Lower lobe of right lung (tissue), 2 donors: Measurements from ENCODE around the gene STAM2. TPM values are rescaled to one million over a fixed set of nuclear protein-coding genes. Genes with fewer than 3 reads are reported as not detected.

Experiments used
- ATAC-seq, 2 donors: fragments of 200-7000 bp; cut with Tn5 transposase; one replicate each; pipeline ENCODE4 v1.9.1; 2020 to 2022; ENCODE audit warnings: mild to moderate bottlenecking in 2 of 2, moderate library complexity in 2 of 2
- DNase-seq: peaks from one replicate; pipeline ENCODE4 v3.0.0-alpha.2; 2020
- H3K27ac ChIP-seq: fragments of 200-600 bp; one replicate; pipeline ENCODE4 v1.8.0; 2022
- H3K27me3 ChIP-seq: fragments of 200-600 bp; one replicate; pipeline ENCODE4 v1.8.0; 2022; ENCODE audit warnings: low read depth
- H3K36me3 ChIP-seq: fragments of 200-600 bp; one replicate; pipeline ENCODE4 v1.8.0; 2022; ENCODE audit warnings: mild to moderate bottlenecking
- H3K4me1 ChIP-seq: fragments of 200-600 bp; one replicate; pipeline ENCODE4 v1.8.0; 2022
- H3K4me3 ChIP-seq: fragments of 200-600 bp; one replicate; pipeline ENCODE4 v1.8.0; 2022; ENCODE audit warnings: mild to moderate bottlenecking
- H3K9me3 ChIP-seq: fragments of 200-600 bp; one replicate; pipeline ENCODE4 v1.8.0; 2022
- CTCF ChIP-seq: fragments of 200-600 bp; IDR thresholded peaks from one replicate; pipeline ENCODE4 v1.8.0; 2022; ENCODE audit warnings: antibody characterized with exemption, mild to moderate bottlenecking
- intact Hi-C: fragments of 100-400 bp; cut with DNase I; formaldehyde crosslinking; loops from one replicate; pipeline ENCODE4 v1.11.0; 2022
- total RNA-seq: library from RNA; stranded (reverse); fragmentation: NEBNext Ultra II Directional; extraction: Animal tissue kit (Norgen Biotek cat#: 25700); gene quantifications from one replicate; pipeline ENCODE4 v1.2.1, GENCODE V29; 2021
- donor health status: DM: no; HTN: yes; CAD: no; lungs with severe emphysema.

Gene STAM2
- total RNA-seq, 1 donor from 2014 or later: 39.8 TPM

DNA sequence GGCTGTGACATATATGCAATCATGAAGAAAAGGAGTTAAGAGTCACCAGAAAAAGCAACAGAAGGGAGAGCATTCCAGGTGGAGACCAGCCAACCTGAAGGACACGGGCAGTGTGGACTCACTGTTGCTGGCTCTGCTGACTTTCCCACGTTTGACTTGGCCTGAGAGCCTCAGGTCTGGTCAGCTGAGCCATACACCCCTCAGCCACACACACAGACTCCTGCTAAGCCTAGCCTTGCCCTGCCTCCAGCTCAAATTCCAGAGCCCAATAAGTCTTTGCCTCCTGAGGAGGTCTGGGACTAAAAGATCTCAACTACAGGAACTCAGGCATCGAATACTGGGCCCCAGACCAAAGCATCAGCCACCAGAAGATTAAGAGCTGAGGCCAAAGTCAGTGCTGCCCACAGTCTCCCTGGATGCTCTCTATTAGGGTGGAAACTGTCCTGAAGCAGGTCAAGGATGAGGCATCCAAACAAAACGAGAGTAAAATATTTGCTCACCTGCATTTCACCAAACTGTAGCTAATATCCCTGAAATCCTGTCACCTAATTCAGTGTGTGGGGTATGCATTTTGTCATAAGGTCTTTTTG, 100.0 kb downstream of the STAM2 start:
- Histone ChIP-seq H3K4me3 (no peak overlapping the region), H3K27ac (no peak overlapping the region), H3K36me3 (no peaks in the 10 kb centered on the region), H3K4me1 (no peaks in the 10 kb centered on the region), H3K27me3 (no peaks in the 10 kb centered on the region), H3K9me3 (no peaks in the 10 kb centered on the region)
- no peak for DNase-seq
- intact Hi-C loops: no loop called here
- ATAC-seq: peak; percentile 34 to 37
- TF ChIP-seq CTCF: no peak

DNA sequence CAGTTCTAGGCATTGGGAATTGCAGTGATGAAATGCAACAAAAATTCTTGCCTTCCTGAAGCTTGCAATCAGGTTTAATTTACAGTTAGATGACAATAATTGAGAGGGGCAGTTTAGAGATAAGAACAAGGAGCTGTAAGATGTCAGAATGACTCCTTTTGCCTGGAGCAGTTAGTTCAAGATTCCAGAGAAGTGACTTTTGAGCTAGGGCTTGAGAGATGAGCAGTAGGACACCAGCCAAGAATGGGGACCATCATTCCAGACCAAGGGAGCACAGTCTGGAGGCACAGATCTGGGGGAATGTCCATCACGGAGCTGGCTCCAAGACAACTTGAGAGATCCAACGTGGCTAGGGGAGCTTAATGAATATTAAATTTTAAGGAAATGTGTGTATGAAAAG, 103.6 kb downstream of the STAM2 start:
- Histone ChIP-seq H3K9me3 (no peaks in the 10 kb centered on the region), H3K4me1 (no peaks in the 10 kb centered on the region), H3K4me3 (no peak overlapping the region), H3K36me3 (no peaks in the 10 kb centered on the region), H3K27ac (no peak overlapping the region), H3K27me3 (no peaks in the 10 kb centered on the region)
- intact Hi-C loops: no loop called here
- DNase-seq (no peak), ATAC-seq (no peak)
- no peak for TF ChIP-seq CTCF

DNA sequence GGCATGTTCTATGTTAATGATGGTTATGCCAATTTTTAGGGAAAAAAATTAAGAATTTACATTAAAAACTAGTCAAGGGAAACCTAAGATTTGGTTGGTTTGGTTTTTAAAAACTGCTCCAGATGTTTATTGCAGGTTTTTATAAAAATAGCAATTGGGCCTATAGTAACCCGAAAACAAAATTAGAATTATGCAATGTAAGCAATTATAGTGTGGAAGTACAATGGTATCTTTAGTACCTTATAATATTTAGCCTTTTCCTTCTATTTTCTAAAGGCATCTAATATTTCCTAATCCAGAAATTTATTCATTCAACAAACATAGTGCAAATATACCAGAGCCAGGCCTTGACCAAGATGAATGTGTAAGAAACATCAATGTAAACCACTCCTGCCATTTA, 104.0 kb downstream of the STAM2 start:
- H3K27ac ChIP-seq: no peak overlapping the region
- H3K27me3 ChIP-seq: no peaks in the 10 kb centered on the region
- no peak for TF ChIP-seq CTCF
- DNase-seq: no peak
- intact Hi-C loops: no loop called here
- no peak overlapping the region for H3K4me3 ChIP-seq
- ATAC-seq: no peak
- no peaks in the 10 kb centered on the region for H3K36me3 ChIP-seq
- H3K9me3 ChIP-seq: no peaks in the 10 kb centered on the region
- H3K4me1 ChIP-seq: no peaks in the 10 kb centered on the region

DNA sequence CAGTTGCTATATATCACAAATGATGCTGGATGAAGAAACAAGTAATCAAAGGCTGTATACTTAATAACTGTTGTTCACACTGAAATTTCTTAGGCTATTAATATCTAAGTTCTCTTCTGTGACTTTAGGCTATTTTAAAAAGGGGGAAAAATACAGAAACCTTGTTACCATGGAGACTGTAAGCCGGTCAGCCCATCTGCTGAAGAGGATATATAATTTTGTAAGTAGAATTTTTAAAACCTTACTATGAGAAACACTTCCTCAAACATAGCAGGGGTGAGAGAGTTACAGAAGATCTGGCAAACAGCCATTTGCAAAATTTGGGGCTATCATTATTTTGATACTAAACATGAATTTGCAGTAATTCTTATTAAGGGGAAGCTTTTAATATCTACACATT, 104.5 kb downstream of the STAM2 start:
- Histone ChIP-seq H3K9me3 (no peaks in the 10 kb centered on the region), H3K27me3 (no peaks in the 10 kb centered on the region), H3K36me3 (no peaks in the 10 kb centered on the region), H3K4me1 (no peaks in the 10 kb centered on the region), H3K4me3 (no peak overlapping the region), H3K27ac (no peak overlapping the region)
- intact Hi-C loops: no loop called here
- no peak for ATAC-seq
- no peak for TF ChIP-seq CTCF
- no peak for DNase-seq

DNA sequence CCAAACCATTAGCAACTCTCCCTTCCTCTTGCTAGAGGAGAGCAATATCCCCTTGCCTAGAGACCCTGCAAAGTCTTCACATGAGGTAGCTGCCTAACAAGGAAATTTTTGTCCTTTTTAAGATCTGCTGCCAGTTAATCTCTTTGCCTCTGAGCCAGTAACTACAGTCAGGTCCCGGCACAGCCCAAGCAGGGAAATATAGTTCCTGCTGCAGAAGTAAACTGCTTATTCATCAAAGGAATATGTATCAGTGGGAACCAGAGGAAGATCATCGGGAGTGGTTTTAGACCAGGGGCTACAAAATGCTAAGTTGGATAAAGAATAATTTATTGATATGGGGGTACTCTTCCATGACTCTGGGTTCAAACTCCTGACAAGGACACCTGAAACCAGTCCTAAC, 107.3 kb downstream of the STAM2 start:
- DNase-seq (no peak), ATAC-seq (no peak)
- Histone ChIP-seq H3K27ac (no peak overlapping the region), H3K9me3 (no peaks in the 10 kb centered on the region), H3K4me1 (peaks cover 10% of the 10 kb centered on the region), H3K36me3 (no peaks in the 10 kb centered on the region), H3K27me3 (no peaks in the 10 kb centered on the region), H3K4me3 (no peak overlapping the region)
- intact Hi-C loops: no loop called here
- no peak for TF ChIP-seq CTCF

DNA sequence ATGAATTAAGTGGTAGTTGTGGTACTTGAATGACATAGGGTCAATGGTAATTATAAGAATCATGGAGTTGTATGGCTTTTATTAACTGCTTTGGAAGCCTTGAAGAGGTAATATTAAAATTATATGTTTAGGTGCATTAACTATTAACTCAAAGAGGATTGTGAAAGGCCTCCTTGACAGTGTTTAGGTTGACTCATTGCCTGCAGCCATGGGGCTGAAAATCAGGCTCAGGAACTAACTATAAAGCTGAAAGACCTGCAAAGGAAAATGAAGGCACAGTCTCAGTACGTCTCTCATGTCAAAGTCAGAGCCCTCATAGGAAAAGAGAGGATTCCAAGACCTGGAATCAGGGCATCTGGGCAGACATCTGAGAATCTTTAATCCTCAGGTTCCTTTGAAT, 107.7 kb downstream of the STAM2 start:
- Histone ChIP-seq H3K4me1 (peaks cover 14% of the 10 kb centered on the region), H3K27me3 (no peaks in the 10 kb centered on the region), H3K36me3 (no peaks in the 10 kb centered on the region), H3K4me3 (no peak overlapping the region), H3K9me3 (no peaks in the 10 kb centered on the region), H3K27ac (no peak overlapping the region)
- no peak for TF ChIP-seq CTCF
- ATAC-seq (peak in 1 of 2 donors; percentile 52), DNase-seq (no peak)
- intact Hi-C loops: no loop called here
